ENCODE results near the gene PEX11A.

- TF ChIP-seq CTCF (IDR thresholded peaks at IDR 0.05) (no peak), POLR2A (IDR thresholded peaks at IDR 0.05) (peak; percentile 92)
Observed at GRCh38 chr15:89690276-89691218, at the start of gene PEX11A, which contains the start of gene WDR93.
